ENCODE data around the gene BEGAIN. TPM values are rescaled to one million over a fixed set of nuclear protein-coding genes. Genes with fewer than 3 reads are reported as not detected.

Gene BEGAIN
- total and polyA plus RNA-seq, 5 experiments from 2014 or later: 0.25 to 1.5 (median 0.84) TPM; not detected in 1

Other genes starting within 250 kb of the BEGAIN start
- 1 to 10 TPM; 6.2 to 6.6 TPM for gene WDR25, start 210.9 kb downstream of the BEGAIN start, total RNA-seq
- gene WDR25, start 210.9 kb downstream of the BEGAIN start, polyA plus RNA-seq: 10 to 100 TPM in 2 of 3 donors, 1 to 10 TPM in 1; 8.3 to 11.9 (median 10.7) TPM
- not detected for gene DLK1, start 139.5 kb upstream of the BEGAIN start, total RNA-seq
- not detected for gene DLK1, start 139.5 kb upstream of the BEGAIN start, polyA plus RNA-seq
- gene MEG3, start 238.7 kb upstream of the BEGAIN start, total RNA-seq: not detected
- not detected for gene MEG3, start 238.7 kb upstream of the BEGAIN start, polyA plus RNA-seq